Measurements from ENCODE around the gene TOR1AIP2. TPM values are rescaled to one million over a fixed set of nuclear protein-coding genes. Genes with fewer than 3 reads are reported as not detected.

TOR1AIP2 gene
- polyA plus RNA-seq, 2 of the 4 experiments (the other 2 are of a cell fraction): 17.1 to 35.0 TPM

DNA sequence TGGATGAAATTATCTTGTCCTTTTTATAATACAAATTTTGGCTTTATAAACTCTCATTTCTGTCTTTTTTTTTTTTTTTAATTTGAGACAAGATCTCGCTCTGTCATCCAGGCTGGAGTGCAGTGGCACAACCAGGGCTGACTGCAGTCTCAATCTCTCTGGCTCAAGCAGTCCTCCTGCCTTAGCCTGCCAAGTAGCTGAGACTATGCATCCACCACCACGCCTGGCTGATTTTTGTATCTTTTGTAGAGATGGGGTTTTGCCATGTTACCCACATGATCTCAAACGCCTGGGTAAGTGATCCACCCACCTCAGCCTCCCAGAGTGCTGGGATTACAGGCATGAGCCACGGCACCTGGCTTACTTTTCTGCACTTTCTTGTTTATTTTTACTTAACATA lies 12.0 kb upstream of the TOR1AIP2 start:
- Histone ChIP-seq H3K4me2 (no peak overlapping the region), H3K4me1 (peaks cover under 1% of the 10 kb centered on the region; the same call in 1 of the 3 replicates), H3K9me3 (no peaks in the 10 kb centered on the region), H3K4me3 (no peak overlapping the region), H3K27ac (no peak overlapping the region)
- ChIA-PET CTCF (interaction anchor here (0.9 kb wide), 1 partner anchor 75 kb away, joined by 5 read pairs; no protein-coding TSS in a partner anchor), POLR2A (no interaction called here)
- TF ChIP-seq CBX2 (IDR thresholded peaks at IDR 0.05; ENCODE audit: borderline replicate concordance, low read depth) (no peak), ZNF302 (CRISPR knock-in tag; IDR thresholded peaks at IDR 0.05) (no peak), HOXB5 (CRISPR knock-in tag; IDR thresholded peaks at IDR 0.05) (no peak), EP300 (IDR thresholded peaks at IDR 0.05) (no peak), SREBF2 (IDR thresholded peaks at IDR 0.05) (no peak), ZSCAN20 (CRISPR knock-in tag; IDR thresholded peaks at IDR 0.05) (no peak), RNF2 (IDR thresholded peaks at IDR 0.05; ENCODE audit: borderline replicate concordance, low read depth) (no peak), HES2 (IDR thresholded peaks at IDR 0.05) (no peak), KDM1A (IDR thresholded peaks at IDR 0.05; ENCODE audit: low read depth) (no peak), EHF (CRISPR knock-in tag; IDR thresholded peaks at IDR 0.05) (no peak), FOSL2 (IDR thresholded peaks at IDR 0.05) (no peak), FOSL2 (CRISPR knock-in tag; IDR thresholded peaks at IDR 0.05) (no peak), CBX8 (IDR thresholded peaks at IDR 0.05) (no peak), SMC3 (IDR thresholded peaks at IDR 0.05) (no peak), HOXB13 (CRISPR knock-in tag; IDR thresholded peaks at IDR 0.05; ENCODE audit: low read depth) (no peak), FOSB (CRISPR knock-in tag; IDR thresholded peaks at IDR 0.05) (no peak), JUN (IDR thresholded peaks at IDR 0.05) (no peak), NFE2L2 (conservative IDR thresholded peaks at IDR 0.05; ENCODE audit: low read length) (no peak)
- no peak for ATAC-seq
- WGBS (ENCODE audit: missing lambda C conversion rate): 93% methylated on average over 4 of the region's 4 CpGs
- no peak for FAIRE-seq
- no peak for DNase-seq (ENCODE audit: low read depth in 1 of 2, low spot score in 1 of 2)

DNA sequence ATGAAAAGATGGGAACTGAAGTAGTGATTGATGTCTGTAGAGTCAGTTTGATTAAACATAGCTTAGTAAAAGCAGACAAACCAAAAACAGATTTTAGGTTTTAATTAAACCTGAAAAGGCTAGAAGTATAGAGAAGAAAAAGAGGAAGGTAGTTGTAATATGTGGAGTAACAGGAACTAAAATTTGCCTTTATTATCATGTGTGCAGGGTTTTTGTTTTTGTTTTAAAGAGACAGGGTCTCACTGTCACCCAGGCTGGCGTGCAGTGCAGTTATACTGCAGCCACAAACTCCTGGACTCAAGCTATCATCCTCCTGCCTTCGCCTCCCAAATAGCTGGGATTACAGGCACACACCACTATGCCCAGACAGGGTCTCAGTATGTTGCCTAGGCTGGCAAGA lies 10.5 kb upstream of the TOR1AIP2 start:
- H3K4me2 ChIP-seq: no peak overlapping the region
- no peak for DNase-seq (ENCODE audit: low read depth in 1 of 2, low spot score in 1 of 2)
- TF ChIP-seq HES2 (IDR thresholded peaks at IDR 0.05) (no peak), ZC3H11A (IDR thresholded peaks at IDR 0.05) (no peak), NR3C1 (IDR thresholded peaks at IDR 0.05) (no peak), CBX2 (IDR thresholded peaks at IDR 0.05; ENCODE audit: borderline replicate concordance, low read depth) (no peak)
- peaks cover 11% of the 10 kb centered on the region for H3K4me1 ChIP-seq
- FAIRE-seq: no peak
- ChIA-PET POLR2A (no interaction called here), CTCF (interaction anchor here (0.9 kb wide), 2 partner anchors 18 to 20 kb away, joined by 3 read pairs; no protein-coding TSS in a partner anchor)
- no peaks in the 10 kb centered on the region for H3K9me3 ChIP-seq
- no peak overlapping the region for H3K27ac ChIP-seq
- no peak overlapping the region for H3K4me3 ChIP-seq
- 83% methylated on average over 2 of the region's 2 CpGs for WGBS (ENCODE audit: missing lambda C conversion rate)
- ATAC-seq: no peak

DNA sequence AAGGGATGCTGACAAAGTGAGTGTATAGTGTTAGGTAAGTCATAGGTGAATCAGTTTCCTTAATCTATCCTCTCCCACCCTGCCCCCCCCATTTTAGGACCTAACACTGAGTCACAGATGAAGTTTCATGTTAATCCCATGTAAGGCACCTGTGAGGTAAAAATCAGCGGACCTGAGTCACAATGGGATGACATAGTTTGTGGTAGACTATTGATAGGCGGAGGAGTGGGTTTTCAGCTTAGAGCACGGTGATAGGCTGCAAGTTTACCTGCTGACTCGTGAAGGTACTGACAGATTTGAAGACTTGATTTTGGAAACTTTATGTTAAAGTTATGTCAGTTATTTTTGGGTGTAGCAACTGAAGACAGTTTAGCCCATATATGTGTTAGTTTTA lies 6.1 kb upstream of the TOR1AIP2 start:
- peaks cover 22% of the 10 kb centered on the region for H3K4me1 ChIP-seq
- ChIA-PET POLR2A (interaction anchor here (2.1 to 2.8 kb wide), 2 partner anchors 70 to 271 kb away, joined by 12 to 28 read pairs; partner anchors contain the start of genes CEP350 and QSOX1), CTCF (interaction anchor here (0.9 to 1.6 kb wide), 2 partner anchors 71 to 295 kb away, joined by 3 to 6 read pairs; partner anchors contain the start of gene CEP350)
- FAIRE-seq (no peak), ATAC-seq (no peak), DNase-seq (ENCODE audit: low read depth in 1 of 2, low spot score in 1 of 2) (no peak)
- no peaks in the 10 kb centered on the region for H3K9me3 ChIP-seq
- TF ChIP-seq SMC3 (IDR thresholded peaks at IDR 0.05) (no peak), MYC (IDR thresholded peaks at IDR 0.05; ENCODE audit: borderline replicate concordance, low read length) (no peak), FOSB (CRISPR knock-in tag; IDR thresholded peaks at IDR 0.05) (no peak), GATA3 (IDR thresholded peaks at IDR 0.05; ENCODE audit: borderline replicate concordance) (no peak)
- peak overlapping the region; percentile 63 for H3K4me3 ChIP-seq
- H3K4me2 ChIP-seq: peak overlapping the region; percentile 92
- peak overlapping the region; percentile 98; a peak in 5 of 6 replicates for H3K27ac ChIP-seq
- WGBS (ENCODE audit: missing lambda C conversion rate): 51% methylated on average over 4 of the region's 4 CpGs

Measured in A549 (cell line).